SK-N-SH (cell line): Measurements from ENCODE around the gene ANKRD13B. TPM values are rescaled to one million over a fixed set of nuclear protein-coding genes. Genes with fewer than 3 reads are reported as not detected.

ENCODE experiments used
- CTCF ChIA-PET: fragments of 300-600, 350-600 bp; formaldehyde crosslinking; extraction: SDS; loops from one replicate; lab custom pipeline; 2021; lab: Yijun Ruan, JAX
- POLR2A ChIA-PET: fragments of 350-600 bp; sonication (Branson Sonifier 250); formaldehyde crosslinking; extraction: SDS; loops from one replicate; lab custom pipeline; 2020; ENCODE audit warnings: antibody characterized with exemption, inconsistent platforms; lab: Yijun Ruan, JAX
- DNase-seq: peaks from one replicate; pipeline ENCODE4 v3.0.0; 2012
- H2AFZ ChIP-seq: fragments of 200-600 bp; sonication (generic); 2 replicates; pipeline ENCODE4 v1.8.1; 2016; ENCODE audit warnings: antibody characterized with exemption, mild to moderate bottlenecking, low read depth
- H3F3A ChIP-seq: fragments of 200-600 bp; sonication (generic); replicated peaks from 2 replicates; pipeline ENCODE3; 2016; ENCODE audit warnings: antibody characterized with exemption, mild to moderate bottlenecking; ENCODE audit not compliant: insufficient read depth
- H3K27ac ChIP-seq, 2 experiments: fragments of 200-500 bp in 1 of 2; fragments of 200-600 bp in 1 of 2; sonication (Bioruptor generic) in 1 of 2; sonication (generic), shearing (Covaris generic) in 1 of 2; 2 replicates each; pipeline versions ENCODE4 v1.5.1 to v1.6.1; 2014 to 2016; ENCODE audit warnings: low read depth in 2 of 2, inconsistent platforms in 1 of 2, low read length in 1 of 2, mild to moderate bottlenecking in 1 of 2, mixed read lengths in 1 of 2
- H3K27me3 ChIP-seq: fragments of 200-600 bp; sonication (generic), shearing (Covaris generic); 2 replicates; pipeline ENCODE4 v1.6.1; 2016; ENCODE audit warnings: mixed run types; ENCODE audit not compliant: insufficient read depth
- H3K36me3 ChIP-seq, 2 experiments: fragments of 200-500 bp in 1 of 2; fragments of 200-600 bp in 1 of 2; sonication (Bioruptor generic) in 1 of 2; sonication (generic) in 1 of 2; replicated peaks in 1 of 2; 2 replicates each; pipeline versions ENCODE3 to v1.5.1; 2014 to 2016; ENCODE audit warnings: low read length in 1 of 2, mild to moderate bottlenecking in 1 of 2; ENCODE audit not compliant: insufficient read depth in 2 of 2, control insufficient read depth in 1 of 2
- H3K4me1 ChIP-seq, 2 experiments: fragments of 200-500 bp in 1 of 2; fragments of 200-600 bp in 1 of 2; sonication (Bioruptor generic) in 1 of 2; sonication (generic), shearing (Covaris generic) in 1 of 2; 2 replicates each; pipeline versions ENCODE4 v1.5.1 to v1.6.1; 2014 to 2016; ENCODE audit warnings: low read depth in 1 of 2, low read length in 1 of 2, mixed run types in 1 of 2; ENCODE audit not compliant: insufficient read depth in 2 of 2, control insufficient read depth in 1 of 2
- H3K4me2 ChIP-seq: fragments of 200-600 bp; sonication (generic), shearing (Covaris generic); 2 replicates; pipeline ENCODE4 v1.6.1; 2017; ENCODE audit warnings: mixed run types
- H3K4me3 ChIP-seq, 2 experiments: fragments of 200-500 bp in 1 of 2; fragments of 200-600 bp in 1 of 2; sonication (Bioruptor generic) in 1 of 2; sonication (generic), shearing (Covaris generic) in 1 of 2; 2 replicates each; pipeline versions ENCODE4 v1.5.1 to v1.8.1; 2014 to 2016; ENCODE audit warnings: low read depth in 2 of 2, inconsistent platforms in 1 of 2, low read length in 1 of 2, mild to moderate bottlenecking in 1 of 2, mixed read lengths in 1 of 2, moderate library complexity in 1 of 2
- H3K79me2 ChIP-seq: fragments of 200-600 bp; sonication (generic); 2 replicates; pipeline ENCODE4 v1.8.1; 2017; ENCODE audit warnings: mild to moderate bottlenecking; ENCODE audit not compliant: insufficient read depth
- H3K9ac ChIP-seq: fragments of 200-600 bp; sonication (generic); 2 replicates; pipeline ENCODE4 v1.6.1; 2017; ENCODE audit warnings: mixed run types
- H3K9me2 ChIP-seq: fragments of 200-600 bp; sonication (generic); 2 replicates; pipeline ENCODE4 v1.6.1; 2017; ENCODE audit warnings: mixed run types
- H3K9me3 ChIP-seq: fragments of 200-600 bp; sonication (generic); 2 replicates; pipeline ENCODE4 v1.6.1; 2017; ENCODE audit warnings: mixed run types, mild to moderate bottlenecking, moderate library complexity
- H4K20me1 ChIP-seq: fragments of 200-600 bp; sonication (generic); 2 replicates; pipeline ENCODE4 v1.6.1; 2017; ENCODE audit warnings: mild to moderate bottlenecking, mixed run types; ENCODE audit not compliant: insufficient read depth
- ELF1 ChIP-seq: IDR thresholded peaks from 2 replicates; pipeline ENCODE4 v1.4.0; 2012
- FOXM1 ChIP-seq: IDR thresholded peaks from 2 replicates; pipeline ENCODE4 v1.4.0; 2012; ENCODE audit warnings: low read depth, mild to moderate bottlenecking
- MEF2A ChIP-seq: IDR thresholded peaks from 2 replicates; pipeline ENCODE4 v1.4.0; 2012; ENCODE audit warnings: low read depth, borderline replicate concordance
- NRF1 ChIP-seq: IDR thresholded peaks from 2 replicates; pipeline ENCODE4 v1.6.1; 2012; ENCODE audit warnings: low read depth, mild to moderate bottlenecking, low read length
- RCOR1 ChIP-seq: fragments of 150-350 bp; IDR thresholded peaks from 2 replicates; pipeline ENCODE4 v1.6.1; 2017; ENCODE audit warnings: antibody characterized with exemption, low read length
- RFX5 ChIP-seq: IDR thresholded peaks from 2 replicates; pipeline ENCODE4 v1.6.1; 2012; ENCODE audit warnings: mild to moderate bottlenecking, improper control_type of control experiment, low read length
- RXRA ChIP-seq: IDR thresholded peaks from 2 replicates; pipeline ENCODE4 v1.4.0; 2012; ENCODE audit warnings: low read depth, mild to moderate bottlenecking, borderline replicate concordance
- SIN3A ChIP-seq: IDR thresholded peaks from 2 replicates; pipeline ENCODE4 v1.6.1; 2012; ENCODE audit warnings: low read depth, mild to moderate bottlenecking, low read length, moderate library complexity, borderline replicate concordance
- SMC3 ChIP-seq: IDR thresholded peaks from 2 replicates; pipeline ENCODE4 v1.6.1; 2012; ENCODE audit warnings: low read depth, low read length, improper control_type of control experiment
- TCF12 ChIP-seq: IDR thresholded peaks from 2 replicates; pipeline ENCODE4 v1.4.0; 2012
- TEAD4 ChIP-seq: IDR thresholded peaks from 2 replicates; pipeline ENCODE4 v1.4.0; 2012; ENCODE audit warnings: mild to moderate bottlenecking, borderline replicate concordance; ENCODE audit not compliant: insufficient read depth
- YY1 ChIP-seq: IDR thresholded peaks from 2 replicates; pipeline ENCODE4 v1.4.0; 2012; ENCODE audit warnings: low read depth, mild to moderate bottlenecking
- WGBS: methylation state at CpG from one replicate; pipeline ENCODE4 v1.1.6; 2017; ENCODE audit warnings: low lambda C conversion rate; 5-methylcytosine and 5-hydroxymethylcytosine counted together
- polyA plus RNA-seq, 3 experiments: library from polyadenylated mRNA; depleted of rRNA; stranded (reverse); fragments of >200 nt; gene quantifications; 2 replicates each; pipeline ENCODE4 v1.2.3, GENCODE V29; 2012
- TF ChIP-seq, protein P1 (sequence below): fragments of 150-350 bp; IDR thresholded peaks from 2 replicates; pipeline ENCODE4 v1.6.1; 2017; ENCODE audit warnings: antibody characterized with exemption, low read length, low read depth, borderline replicate concordance
- TF ChIP-seq, protein P2 (sequence below): IDR thresholded peaks from 2 replicates; pipeline ENCODE4 v1.6.1; 2012; ENCODE audit warnings: mild to moderate bottlenecking, low read depth, low read length, moderate library complexity
- TF ChIP-seq, protein P3 (sequence below): IDR thresholded peaks from 2 replicates; pipeline ENCODE4 v1.4.0; 2012; ENCODE audit warnings: low read depth
- TF ChIP-seq, protein P4 (sequence below): IDR thresholded peaks from 2 replicates; pipeline ENCODE4 v1.4.0; 2012; ENCODE audit warnings: low read depth, borderline replicate concordance
- TF ChIP-seq, protein P5 (sequence below): fragments of 200-600 bp; sonication (generic); IDR thresholded peaks from 2 replicates; pipeline ENCODE4 v1.6.1; 2017; ENCODE audit warnings: antibody characterized with exemption, mild to moderate bottlenecking, moderate library complexity

The ANKRD13B gene
- polyA plus RNA-seq, 1 of the 3 experiments (the other 2 are of a cell fraction), result 16.1 TPM

DNA sequence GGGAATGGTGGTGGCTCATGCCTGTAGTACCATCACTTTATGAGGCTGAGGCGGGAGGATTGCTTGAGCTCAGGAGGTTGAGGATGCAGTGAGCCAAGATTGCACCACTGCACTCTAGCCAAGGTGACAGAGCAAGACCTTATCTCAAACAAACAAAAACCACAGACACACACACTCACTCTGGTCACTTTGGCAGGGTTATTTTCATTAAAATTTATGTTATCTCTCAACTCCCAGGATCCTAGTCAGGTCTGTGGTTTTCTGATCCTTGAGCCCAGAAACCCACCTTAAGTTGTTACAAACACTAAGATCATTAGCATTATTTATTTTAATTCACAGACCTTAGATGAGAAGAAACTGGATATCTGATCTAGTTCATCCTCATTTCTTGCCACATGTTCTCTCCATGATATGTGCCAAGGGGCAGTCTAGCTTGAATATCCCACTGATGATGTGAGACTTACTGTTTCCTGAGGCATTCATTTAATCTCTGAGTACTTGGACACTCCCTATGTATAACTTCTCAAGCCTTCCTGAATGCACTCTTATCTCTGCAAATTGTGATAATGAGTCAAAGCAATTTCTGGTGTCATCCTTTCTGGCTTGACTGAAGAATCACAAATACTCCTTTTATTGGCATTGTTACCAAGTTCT is 35.7 kb upstream of the ANKRD13B start:
- no peaks in the 10 kb centered on the region for H3K27me3 ChIP-seq
- H3K27ac ChIP-seq, result no peak overlapping the region
- POLR2A ChIA-PET, result no interaction called here

DNA sequence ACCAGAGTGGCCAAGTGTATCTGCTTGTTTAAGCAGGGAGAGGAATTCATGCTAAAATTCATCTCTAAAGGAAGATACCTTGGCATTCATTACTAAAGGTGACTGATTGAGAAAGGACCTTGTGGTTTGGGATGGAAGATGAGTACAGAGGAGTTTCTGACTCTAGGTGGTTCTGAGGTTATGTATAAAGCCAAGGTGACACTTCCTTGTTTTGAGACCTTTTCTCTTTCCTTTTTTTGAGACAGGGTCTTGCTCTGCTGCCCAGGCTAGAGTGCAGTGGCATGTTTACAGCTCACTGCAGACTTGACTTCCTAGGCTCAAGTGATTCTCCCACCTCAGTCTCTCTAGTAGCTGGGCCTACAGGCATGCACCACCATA is 35.2 kb upstream of the ANKRD13B start:
- Histone ChIP-seq H2AFZ (no peak overlapping the region), H3K4me2 (no peak overlapping the region), H3K9ac (no peak overlapping the region), H3K36me3 (peaks cover 0 to 4% of the 10 kb centered on the region in 2 experiments), H3K9me3 (no peaks in the 10 kb centered on the region), H3K4me3 (no peak overlapping the region), H3K4me1 (peaks cover 0 to 2% of the 10 kb centered on the region in 2 experiments; a peak in 1 of 4 replicates), H4K20me1 (no peaks in the 10 kb centered on the region), H3F3A (no peaks in the 10 kb centered on the region), H3K9me2 (no peaks in the 10 kb centered on the region), H3K27ac (no peak overlapping the region), H3K27me3 (no peaks in the 10 kb centered on the region), H3K79me2 (no peaks in the 10 kb centered on the region)
- DNase-seq, result no peak
- CTCF ChIA-PET, result interaction anchor here (2.0 to 3.8 kb wide), 3 partner anchors 9 to 188 kb away, joined by 7 to 22 read pairs (median 9); partner anchors contain the start of gene ABHD15
- POLR2A ChIA-PET, result no interaction called here
- TF ChIP-seq, protein P1, sequence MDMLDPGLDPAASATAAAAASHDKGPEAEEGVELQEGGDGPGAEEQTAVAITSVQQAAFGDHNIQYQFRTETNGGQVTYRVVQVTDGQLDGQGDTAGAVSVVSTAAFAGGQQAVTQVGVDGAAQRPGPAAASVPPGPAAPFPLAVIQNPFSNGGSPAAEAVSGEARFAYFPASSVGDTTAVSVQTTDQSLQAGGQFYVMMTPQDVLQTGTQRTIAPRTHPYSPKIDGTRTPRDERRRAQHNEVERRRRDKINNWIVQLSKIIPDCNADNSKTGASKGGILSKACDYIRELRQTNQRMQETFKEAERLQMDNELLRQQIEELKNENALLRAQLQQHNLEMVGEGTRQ, result no peak
- TF ChIP-seq, protein P2, sequence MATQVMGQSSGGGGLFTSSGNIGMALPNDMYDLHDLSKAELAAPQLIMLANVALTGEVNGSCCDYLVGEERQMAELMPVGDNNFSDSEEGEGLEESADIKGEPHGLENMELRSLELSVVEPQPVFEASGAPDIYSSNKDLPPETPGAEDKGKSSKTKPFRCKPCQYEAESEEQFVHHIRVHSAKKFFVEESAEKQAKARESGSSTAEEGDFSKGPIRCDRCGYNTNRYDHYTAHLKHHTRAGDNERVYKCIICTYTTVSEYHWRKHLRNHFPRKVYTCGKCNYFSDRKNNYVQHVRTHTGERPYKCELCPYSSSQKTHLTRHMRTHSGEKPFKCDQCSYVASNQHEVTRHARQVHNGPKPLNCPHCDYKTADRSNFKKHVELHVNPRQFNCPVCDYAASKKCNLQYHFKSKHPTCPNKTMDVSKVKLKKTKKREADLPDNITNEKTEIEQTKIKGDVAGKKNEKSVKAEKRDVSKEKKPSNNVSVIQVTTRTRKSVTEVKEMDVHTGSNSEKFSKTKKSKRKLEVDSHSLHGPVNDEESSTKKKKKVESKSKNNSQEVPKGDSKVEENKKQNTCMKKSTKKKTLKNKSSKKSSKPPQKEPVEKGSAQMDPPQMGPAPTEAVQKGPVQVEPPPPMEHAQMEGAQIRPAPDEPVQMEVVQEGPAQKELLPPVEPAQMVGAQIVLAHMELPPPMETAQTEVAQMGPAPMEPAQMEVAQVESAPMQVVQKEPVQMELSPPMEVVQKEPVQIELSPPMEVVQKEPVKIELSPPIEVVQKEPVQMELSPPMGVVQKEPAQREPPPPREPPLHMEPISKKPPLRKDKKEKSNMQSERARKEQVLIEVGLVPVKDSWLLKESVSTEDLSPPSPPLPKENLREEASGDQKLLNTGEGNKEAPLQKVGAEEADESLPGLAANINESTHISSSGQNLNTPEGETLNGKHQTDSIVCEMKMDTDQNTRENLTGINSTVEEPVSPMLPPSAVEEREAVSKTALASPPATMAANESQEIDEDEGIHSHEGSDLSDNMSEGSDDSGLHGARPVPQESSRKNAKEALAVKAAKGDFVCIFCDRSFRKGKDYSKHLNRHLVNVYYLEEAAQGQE, result no peak
- TF ChIP-seq, protein P3, sequence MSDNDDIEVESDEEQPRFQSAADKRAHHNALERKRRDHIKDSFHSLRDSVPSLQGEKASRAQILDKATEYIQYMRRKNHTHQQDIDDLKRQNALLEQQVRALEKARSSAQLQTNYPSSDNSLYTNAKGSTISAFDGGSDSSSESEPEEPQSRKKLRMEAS, result no peak
- no peak for TF ChIP-seq RCOR1
- TF ChIP-seq ELF1, result no peak
- no peak for TF ChIP-seq SMC3
- no peak for TF ChIP-seq NRF1
- TF ChIP-seq RXRA, result no peak
- no peak for TF ChIP-seq TEAD4
- no peak for TF ChIP-seq YY1
- TF ChIP-seq RFX5, result no peak
- TF ChIP-seq, protein P4, sequence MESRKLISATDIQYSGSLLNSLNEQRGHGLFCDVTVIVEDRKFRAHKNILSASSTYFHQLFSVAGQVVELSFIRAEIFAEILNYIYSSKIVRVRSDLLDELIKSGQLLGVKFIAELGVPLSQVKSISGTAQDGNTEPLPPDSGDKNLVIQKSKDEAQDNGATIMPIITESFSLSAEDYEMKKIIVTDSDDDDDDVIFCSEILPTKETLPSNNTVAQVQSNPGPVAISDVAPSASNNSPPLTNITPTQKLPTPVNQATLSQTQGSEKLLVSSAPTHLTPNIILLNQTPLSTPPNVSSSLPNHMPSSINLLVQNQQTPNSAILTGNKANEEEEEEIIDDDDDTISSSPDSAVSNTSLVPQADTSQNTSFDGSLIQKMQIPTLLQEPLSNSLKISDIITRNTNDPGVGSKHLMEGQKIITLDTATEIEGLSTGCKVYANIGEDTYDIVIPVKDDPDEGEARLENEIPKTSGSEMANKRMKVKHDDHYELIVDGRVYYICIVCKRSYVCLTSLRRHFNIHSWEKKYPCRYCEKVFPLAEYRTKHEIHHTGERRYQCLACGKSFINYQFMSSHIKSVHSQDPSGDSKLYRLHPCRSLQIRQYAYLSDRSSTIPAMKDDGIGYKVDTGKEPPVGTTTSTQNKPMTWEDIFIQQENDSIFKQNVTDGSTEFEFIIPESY, result no peak

More for the DNA sequence above, 35.7 kb upstream of the ANKRD13B start:
- no peak overlapping the region for H3K4me2 ChIP-seq
- H3K79me2 ChIP-seq, result no peaks in the 10 kb centered on the region
- H3K36me3 ChIP-seq, result peaks cover 0 to 4% of the 10 kb centered on the region in 2 experiments
- H2AFZ ChIP-seq, result no peak overlapping the region
- H3K9ac ChIP-seq, result no peak overlapping the region
- CTCF ChIA-PET, result interaction anchor here (1.0 to 3.8 kb wide), 4 partner anchors 10 to 188 kb away, joined by 3 to 22 read pairs (median 8); partner anchors contain the start of gene ABHD15
- 80% methylated on average over 1 of the region's 1 CpG for WGBS
- DNase-seq, result no peak
- H3F3A ChIP-seq, result no peaks in the 10 kb centered on the region
- no peak for TF ChIP-seq RFX5
- TF ChIP-seq MEF2A, result no peak
- no peak for TF ChIP-seq TCF12
- no peak for TF ChIP-seq FOXM1
- TF ChIP-seq SIN3A, result no peak
- TF ChIP-seq, protein P5, sequence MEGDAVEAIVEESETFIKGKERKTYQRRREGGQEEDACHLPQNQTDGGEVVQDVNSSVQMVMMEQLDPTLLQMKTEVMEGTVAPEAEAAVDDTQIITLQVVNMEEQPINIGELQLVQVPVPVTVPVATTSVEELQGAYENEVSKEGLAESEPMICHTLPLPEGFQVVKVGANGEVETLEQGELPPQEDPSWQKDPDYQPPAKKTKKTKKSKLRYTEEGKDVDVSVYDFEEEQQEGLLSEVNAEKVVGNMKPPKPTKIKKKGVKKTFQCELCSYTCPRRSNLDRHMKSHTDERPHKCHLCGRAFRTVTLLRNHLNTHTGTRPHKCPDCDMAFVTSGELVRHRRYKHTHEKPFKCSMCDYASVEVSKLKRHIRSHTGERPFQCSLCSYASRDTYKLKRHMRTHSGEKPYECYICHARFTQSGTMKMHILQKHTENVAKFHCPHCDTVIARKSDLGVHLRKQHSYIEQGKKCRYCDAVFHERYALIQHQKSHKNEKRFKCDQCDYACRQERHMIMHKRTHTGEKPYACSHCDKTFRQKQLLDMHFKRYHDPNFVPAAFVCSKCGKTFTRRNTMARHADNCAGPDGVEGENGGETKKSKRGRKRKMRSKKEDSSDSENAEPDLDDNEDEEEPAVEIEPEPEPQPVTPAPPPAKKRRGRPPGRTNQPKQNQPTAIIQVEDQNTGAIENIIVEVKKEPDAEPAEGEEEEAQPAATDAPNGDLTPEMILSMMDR, result no peak
- no peaks in the 10 kb centered on the region for H3K9me3 ChIP-seq
- H3K9me2 ChIP-seq, result no peaks in the 10 kb centered on the region
- no peak overlapping the region for H3K4me3 ChIP-seq
- H4K20me1 ChIP-seq, result no peaks in the 10 kb centered on the region
- H3K4me1 ChIP-seq, result peaks cover 0 to 2% of the 10 kb centered on the region in 2 experiments; a peak in 1 of 4 replicates
